B cell (primary cell): ENCODE measurements around the gene MAP2K1. TPM values are rescaled to one million over a fixed set of nuclear protein-coding genes. Genes with fewer than 3 reads are reported as not detected.

Source experiments
- ATAC-seq: fragments of 200-7000 bp; cut with Tn5 transposase; one replicate; pipeline ENCODE4 v1.10.0; 2021; ENCODE audit warnings: low read depth, mild to moderate bottlenecking, moderate number of reproducible peaks, moderate library complexity
- CTCF ChIA-PET: fragments of 350-600 bp; sonication (Branson Sonifier 250); formaldehyde crosslinking; loops from one replicate; lab custom pipeline; 2021; ENCODE audit warnings: antibody characterized with exemption, inconsistent platforms; lab: Charles Lee
- POLR2A ChIA-PET: fragments of 350-600 bp; sonication (Branson Sonifier 250); formaldehyde crosslinking; loops from one replicate; lab custom pipeline; 2021; ENCODE audit warnings: antibody characterized with exemption; lab: Charles Lee
- DNase-seq: peaks from one replicate; pipeline ENCODE4 v3.0.0; 2013
- H2AFZ ChIP-seq: 2 replicates; pipeline ENCODE4 v1.6.1; 2012; ENCODE audit warnings: mild to moderate bottlenecking, low read depth, low read length; ENCODE audit not compliant: insufficient read depth, poor library complexity, severe bottlenecking
- H3K27ac ChIP-seq, 2 donors: 1 replicate in 1 of 2; 2 replicates in 1 of 2; pipeline ENCODE4 v1.5.1; 2012 to 2013; ENCODE audit warnings: low read length in 2 of 2, mild to moderate bottlenecking in 2 of 2, moderate library complexity in 1 of 2
- H3K27me3 ChIP-seq, 4 experiments: fragments of 200-600 bp in 1 of 4; sonication (generic) in 1 of 4; replicated peaks in 1 of 4; 1 replicate in 2 of 4; 2 replicates in 2 of 4; pipeline versions ENCODE4 v1.6.1 to v1.7.0; 2013 to 2016; ENCODE audit warnings: low read length in 3 of 4, mild to moderate bottlenecking in 2 of 4, mixed read lengths in 1 of 4, moderate library complexity in 1 of 4; ENCODE audit not compliant: insufficient read depth in 4 of 4, control insufficient read depth in 3 of 4; ENCODE audit errors: control extremely low read depth in 1 of 4
- H3K36me3 ChIP-seq, 2 experiments: replicated peaks in 1 of 2; 1 replicate in 1 of 2; 2 replicates in 1 of 2; pipeline versions ENCODE4 v1.6.1 to v1.7.1; 2013; ENCODE audit warnings: low read length in 1 of 2; ENCODE audit not compliant: insufficient read depth in 2 of 2, control insufficient read depth in 1 of 2; ENCODE audit errors: control extremely low read depth in 1 of 2, extremely low read depth in 1 of 2
- H3K4me1 ChIP-seq, 2 donors: fragments of 200-600 bp in 1 of 2; sonication (generic) in 1 of 2; 1 replicate in 1 of 2; 2 replicates in 1 of 2; pipeline versions ENCODE4 v1.5.1 to v1.6.1; 2013 to 2017; ENCODE audit warnings: low read length in 2 of 2; ENCODE audit not compliant: control insufficient read depth in 2 of 2, insufficient read depth in 2 of 2
- H3K4me2 ChIP-seq: replicated peaks from 2 replicates; pipeline ENCODE3; 2012; ENCODE audit warnings: mild to moderate bottlenecking, low read depth, low read length; ENCODE audit not compliant: poor library complexity, severe bottlenecking
- H3K4me3 ChIP-seq, 5 experiments: fragments of 200-600 bp in 1 of 5; sonication (generic) in 1 of 5; 1 replicate in 3 of 5; 2 replicates in 2 of 5; pipeline versions ENCODE4 v1.5.1 to v1.7.0; 2011 to 2016; ENCODE audit warnings: low read length in 4 of 5, mild to moderate bottlenecking in 4 of 5, low read depth in 2 of 5, control low read depth in 1 of 5, moderate library complexity in 1 of 5; ENCODE audit not compliant: insufficient read depth in 1 of 5; ENCODE audit errors: control extremely low read depth in 1 of 5, extremely low read depth in 1 of 5
- H3K79me2 ChIP-seq: fragments of 200-600 bp; sonication (generic); one replicate; pipeline ENCODE4 v1.6.0; 2016; ENCODE audit warnings: low read length; ENCODE audit not compliant: control insufficient read depth, insufficient read depth
- H3K9ac ChIP-seq: fragments of 200-600 bp; sonication (generic); 2 replicates; pipeline ENCODE4 v1.6.1; 2017; ENCODE audit warnings: mild to moderate bottlenecking, low read length, moderate library complexity
- H3K9me3 ChIP-seq, 3 donors: one replicate each; pipeline versions ENCODE4 v1.6.1 to v1.7.1; 2013; ENCODE audit warnings: low read length in 2 of 3; ENCODE audit not compliant: control insufficient read depth in 2 of 3, insufficient read depth in 1 of 3; ENCODE audit errors: control extremely low read depth in 1 of 3
- H4K20me1 ChIP-seq: 2 replicates; pipeline ENCODE4 v1.6.0; 2012; ENCODE audit warnings: mild to moderate bottlenecking, low read length; ENCODE audit not compliant: insufficient read depth, control insufficient read depth, poor library complexity, severe bottlenecking
- H3K27ac Mint-ChIP-seq: one replicate; pipeline ENCODE4 v1.8.0; 2021; ENCODE audit warnings: mixed read lengths
- H3K27me3 Mint-ChIP-seq: one replicate; pipeline ENCODE4 v1.8.0; 2021; ENCODE audit warnings: mixed read lengths
- H3K4me1 Mint-ChIP-seq: one replicate; pipeline ENCODE4 v1.8.0; 2021; ENCODE audit warnings: mixed read lengths
- H3K4me3 Mint-ChIP-seq: one replicate; pipeline ENCODE4 v1.8.0; 2021; ENCODE audit warnings: mixed read lengths
- H3K9me3 Mint-ChIP-seq: one replicate; pipeline ENCODE4 v1.8.0; 2022; ENCODE audit warnings: mixed read lengths; ENCODE audit not compliant: insufficient read depth
- EZH2 ChIP-seq: IDR thresholded peaks from 2 replicates; pipeline ENCODE4 v1.6.1; 2012; ENCODE audit warnings: borderline replicate concordance, low read depth, mild to moderate bottlenecking, moderate library complexity, low read length; ENCODE audit not compliant: insufficient read depth, poor library complexity, severe bottlenecking
- WGBS: methylation state at CpG from one replicate; pipeline ENCODE4 v1.1.5; 2013; ENCODE audit warnings: missing lambda C conversion rate; ENCODE audit not compliant: insufficient coverage; 5-methylcytosine and 5-hydroxymethylcytosine counted together
- intact Hi-C: fragments of 100-400 bp; cut with micrococcal nuclease; formaldehyde crosslinking; loops from one replicate; pipeline ENCODE4 v1.10.0; 2022
- polyA plus RNA-seq: library from polyadenylated mRNA; depleted of rRNA; stranded (reverse); fragments of >200 nt; gene quantifications from 2 replicates; pipeline ENCODE4 v1.2.3, GENCODE V29; 2012
- total RNA-seq, 2 donors: library from RNA; stranded (reverse); fragments of 120-200 nt in 1 of 2; gene quantifications; 1 replicate in 1 of 2; 2 replicates in 1 of 2; pipeline versions ENCODE4 v1.2.3 to v1.2.4, GENCODE V29; 2013 to 2022
- TF ChIP-seq, protein P1 (sequence below): fragments of 200-600 bp; IDR thresholded peaks from one replicate; pipeline ENCODE4 v1.8.0; 2022; ENCODE audit warnings: antibody characterized with exemption, mild to moderate bottlenecking

MAP2K1 gene
- total and polyA plus RNA-seq, 2 donors (not counting 1 experiment from before 2014, with no cell fraction given) = 21.6 to 52.3 TPM

DNA sequence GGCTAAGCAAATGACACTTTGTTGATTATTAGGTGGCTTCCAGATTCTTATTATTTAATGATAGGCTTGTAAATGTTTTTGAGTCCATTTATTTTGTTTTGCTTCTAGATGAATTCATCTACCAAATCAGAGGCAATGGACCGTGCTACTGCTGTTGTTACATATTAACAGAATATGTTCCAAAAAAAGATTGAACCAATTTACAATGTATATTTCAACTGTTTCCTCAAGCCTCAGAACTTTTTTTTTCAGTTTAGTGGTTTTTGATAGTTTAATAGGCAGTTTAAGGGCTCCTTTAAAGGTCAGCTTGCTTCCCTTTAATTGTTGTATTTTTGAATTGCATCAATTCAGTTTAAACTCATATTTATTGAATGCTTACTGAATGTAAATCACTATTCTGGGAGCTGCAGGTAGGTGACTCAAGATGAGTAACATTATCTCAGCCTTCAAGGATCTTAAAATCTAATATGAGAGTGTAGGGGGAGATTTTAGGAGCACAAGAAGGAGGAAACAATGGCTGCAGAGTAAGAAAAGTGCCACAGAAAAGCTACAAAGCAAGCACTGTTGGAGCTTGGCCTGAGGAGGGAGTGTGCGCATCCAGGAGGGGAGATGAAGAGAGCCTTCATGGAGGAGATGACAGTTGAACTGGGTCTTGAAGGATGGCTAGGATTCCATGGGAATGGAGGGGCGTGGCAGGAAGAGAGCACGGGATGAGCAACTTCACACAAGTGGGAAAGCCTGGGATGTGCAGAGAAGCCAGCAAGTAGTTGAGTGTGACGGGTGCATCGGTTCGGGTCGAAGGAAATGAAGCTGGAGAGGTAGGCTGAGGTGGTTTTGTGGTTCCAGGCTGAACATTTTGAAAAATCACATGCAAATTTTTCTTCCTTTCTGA, 14.7 kb downstream of the MAP2K1 start:
- intact Hi-C loops = loop anchor here (10.0 kb wide), 1 partner anchor 53 kb away; no protein-coding TSS in a partner anchor
- DNase-seq (peak; percentile 10), ATAC-seq (peak; percentile 39)
- Histone ChIP-seq H3K27ac (no peak overlapping the region), H3K79me2 (peaks cover 99% of the 10 kb centered on the region), H4K20me1 (peaks cover 83% of the 10 kb centered on the region), H3K4me1 (peaks cover 36 to 46% of the 10 kb centered on the region in 2 donors), H3K9me3 (no peaks in the 10 kb centered on the region), H3K27me3 (no peaks in the 10 kb centered on the region), H3K4me3 (peak overlapping the region in 2 of 5 experiments; percentile 15 to 17), H3K4me2 (peak overlapping the region; percentile 64), H3K36me3 (peaks cover 0 to 2% of the 10 kb centered on the region in 2 experiments), H3K9ac (peak overlapping the region; percentile 43), H2AFZ (peak overlapping the region; percentile 17)
- peaks cover 54% of the 10 kb centered on the region for H3K4me1 Mint-ChIP-seq
- no peak for TF ChIP-seq EZH2
- TF ChIP-seq, protein P1, sequence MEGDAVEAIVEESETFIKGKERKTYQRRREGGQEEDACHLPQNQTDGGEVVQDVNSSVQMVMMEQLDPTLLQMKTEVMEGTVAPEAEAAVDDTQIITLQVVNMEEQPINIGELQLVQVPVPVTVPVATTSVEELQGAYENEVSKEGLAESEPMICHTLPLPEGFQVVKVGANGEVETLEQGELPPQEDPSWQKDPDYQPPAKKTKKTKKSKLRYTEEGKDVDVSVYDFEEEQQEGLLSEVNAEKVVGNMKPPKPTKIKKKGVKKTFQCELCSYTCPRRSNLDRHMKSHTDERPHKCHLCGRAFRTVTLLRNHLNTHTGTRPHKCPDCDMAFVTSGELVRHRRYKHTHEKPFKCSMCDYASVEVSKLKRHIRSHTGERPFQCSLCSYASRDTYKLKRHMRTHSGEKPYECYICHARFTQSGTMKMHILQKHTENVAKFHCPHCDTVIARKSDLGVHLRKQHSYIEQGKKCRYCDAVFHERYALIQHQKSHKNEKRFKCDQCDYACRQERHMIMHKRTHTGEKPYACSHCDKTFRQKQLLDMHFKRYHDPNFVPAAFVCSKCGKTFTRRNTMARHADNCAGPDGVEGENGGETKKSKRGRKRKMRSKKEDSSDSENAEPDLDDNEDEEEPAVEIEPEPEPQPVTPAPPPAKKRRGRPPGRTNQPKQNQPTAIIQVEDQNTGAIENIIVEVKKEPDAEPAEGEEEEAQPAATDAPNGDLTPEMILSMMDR = no peak
- ChIA-PET POLR2A (interaction anchor here (0.5 to 0.6 kb wide), 2 partner anchors 105 to 106 kb away, joined by 3 to 4 read pairs; no protein-coding TSS in a partner anchor), CTCF (interaction anchor here (1.0 to 2.4 kb wide), 3 partner anchors 9 to 98 kb away, joined by 3 to 7 read pairs (median 4); no protein-coding TSS in a partner anchor)
- H3K27me3 Mint-ChIP-seq = no peaks in the 10 kb centered on the region
- peak overlapping the region; percentile 83 for H3K4me3 Mint-ChIP-seq
- peak overlapping the region; percentile 50 for H3K27ac Mint-ChIP-seq
- H3K9me3 Mint-ChIP-seq = no peaks in the 10 kb centered on the region
- 45% methylated on average over 3 of the region's 8 CpGs for WGBS
